GM19025 (cell line): ENCODE data around the gene TIAM1.

ENCODE experiments used
- ATAC-seq: cut with Tn5 transposase; IDR thresholded peaks from one replicate; pipeline ENCODE4 v1.9.1; 2021; ENCODE audit warnings: mild to moderate bottlenecking, low read depth, moderate library complexity; ENCODE audit not compliant: unreplicated experiment

The TIAM1 gene, protein sequence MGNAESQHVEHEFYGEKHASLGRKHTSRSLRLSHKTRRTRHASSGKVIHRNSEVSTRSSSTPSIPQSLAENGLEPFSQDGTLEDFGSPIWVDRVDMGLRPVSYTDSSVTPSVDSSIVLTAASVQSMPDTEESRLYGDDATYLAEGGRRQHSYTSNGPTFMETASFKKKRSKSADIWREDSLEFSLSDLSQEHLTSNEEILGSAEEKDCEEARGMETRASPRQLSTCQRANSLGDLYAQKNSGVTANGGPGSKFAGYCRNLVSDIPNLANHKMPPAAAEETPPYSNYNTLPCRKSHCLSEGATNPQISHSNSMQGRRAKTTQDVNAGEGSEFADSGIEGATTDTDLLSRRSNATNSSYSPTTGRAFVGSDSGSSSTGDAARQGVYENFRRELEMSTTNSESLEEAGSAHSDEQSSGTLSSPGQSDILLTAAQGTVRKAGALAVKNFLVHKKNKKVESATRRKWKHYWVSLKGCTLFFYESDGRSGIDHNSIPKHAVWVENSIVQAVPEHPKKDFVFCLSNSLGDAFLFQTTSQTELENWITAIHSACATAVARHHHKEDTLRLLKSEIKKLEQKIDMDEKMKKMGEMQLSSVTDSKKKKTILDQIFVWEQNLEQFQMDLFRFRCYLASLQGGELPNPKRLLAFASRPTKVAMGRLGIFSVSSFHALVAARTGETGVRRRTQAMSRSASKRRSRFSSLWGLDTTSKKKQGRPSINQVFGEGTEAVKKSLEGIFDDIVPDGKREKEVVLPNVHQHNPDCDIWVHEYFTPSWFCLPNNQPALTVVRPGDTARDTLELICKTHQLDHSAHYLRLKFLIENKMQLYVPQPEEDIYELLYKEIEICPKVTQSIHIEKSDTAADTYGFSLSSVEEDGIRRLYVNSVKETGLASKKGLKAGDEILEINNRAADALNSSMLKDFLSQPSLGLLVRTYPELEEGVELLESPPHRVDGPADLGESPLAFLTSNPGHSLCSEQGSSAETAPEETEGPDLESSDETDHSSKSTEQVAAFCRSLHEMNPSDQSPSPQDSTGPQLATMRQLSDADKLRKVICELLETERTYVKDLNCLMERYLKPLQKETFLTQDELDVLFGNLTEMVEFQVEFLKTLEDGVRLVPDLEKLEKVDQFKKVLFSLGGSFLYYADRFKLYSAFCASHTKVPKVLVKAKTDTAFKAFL (N-terminal part only)

DNA sequence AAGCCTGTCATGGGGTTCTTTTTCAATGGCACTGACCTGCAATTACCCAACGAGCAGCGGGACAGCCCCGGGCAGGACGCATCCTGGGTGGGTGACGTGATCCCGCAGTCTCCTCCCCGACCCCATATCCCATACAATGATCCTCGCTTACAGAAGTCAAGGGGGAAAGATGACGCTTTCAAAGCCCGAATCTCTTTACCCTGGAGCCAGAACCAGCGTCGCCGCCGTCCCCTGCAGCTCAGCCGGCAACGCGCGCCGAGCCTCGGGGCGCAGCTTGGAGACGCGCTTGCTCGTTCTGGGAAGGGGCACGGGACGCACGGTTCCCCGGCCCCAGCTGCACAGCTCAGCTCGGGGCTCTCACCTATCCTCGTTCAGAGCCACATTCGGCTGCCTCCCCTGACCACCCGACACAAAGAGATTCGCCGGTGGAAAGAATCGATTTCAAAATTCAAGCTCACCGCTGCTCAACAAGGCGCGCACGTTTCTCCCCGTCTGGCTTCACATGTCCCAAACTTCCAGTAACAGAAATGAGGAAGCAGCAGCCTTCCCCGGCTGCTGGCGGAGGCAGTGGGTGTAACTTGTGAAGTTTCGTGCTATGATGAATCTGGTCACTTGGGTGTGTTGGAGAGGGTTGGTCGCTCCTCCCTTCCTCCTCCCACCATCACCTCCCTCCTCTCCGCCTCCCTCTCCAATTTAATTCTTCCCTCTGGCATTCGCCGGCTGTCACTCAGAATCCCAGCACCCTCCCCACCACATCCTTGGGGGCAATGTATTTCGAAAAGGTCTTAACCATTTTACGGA, at the start of gene TIAM1:
TIAM1 (minus strand) TSS at position 582 of the 801 bp plus-strand sequence. CDS start 77,289 bp downstream, outside the sequence.
- ATAC-seq = no peak

DNA sequence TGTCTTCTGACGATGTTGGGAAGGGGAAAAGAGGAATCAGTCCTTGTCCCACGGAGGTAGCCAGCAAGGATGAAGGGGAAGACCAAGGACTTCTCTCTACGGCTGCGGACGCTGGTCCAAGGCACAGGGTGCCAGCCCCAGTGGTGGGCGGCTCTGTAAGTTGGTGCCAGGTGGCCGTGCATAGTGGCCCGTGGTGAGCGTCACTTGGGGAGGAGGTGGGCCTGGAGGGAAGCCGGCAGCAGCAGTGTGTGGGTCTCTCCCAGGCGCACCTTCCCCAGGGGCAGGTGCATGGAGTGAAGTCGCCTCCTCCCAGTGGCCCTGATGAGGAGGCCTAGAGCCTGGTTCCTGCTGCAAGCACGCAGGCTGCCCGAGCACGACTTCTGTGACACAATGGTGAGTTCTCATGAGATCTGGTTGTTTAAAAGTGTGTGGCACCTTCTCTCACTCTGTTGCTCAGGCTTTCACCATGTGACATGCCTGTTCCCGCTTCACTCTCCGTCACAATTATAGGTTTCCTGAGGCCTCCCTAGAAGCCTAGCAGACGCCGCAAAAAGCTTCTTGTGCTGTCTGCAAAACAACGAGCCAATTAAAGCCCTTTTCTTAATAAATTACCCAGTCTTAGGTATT, 43.6 kb upstream of the TIAM1 start:
- ATAC-seq = no peak

DNA sequence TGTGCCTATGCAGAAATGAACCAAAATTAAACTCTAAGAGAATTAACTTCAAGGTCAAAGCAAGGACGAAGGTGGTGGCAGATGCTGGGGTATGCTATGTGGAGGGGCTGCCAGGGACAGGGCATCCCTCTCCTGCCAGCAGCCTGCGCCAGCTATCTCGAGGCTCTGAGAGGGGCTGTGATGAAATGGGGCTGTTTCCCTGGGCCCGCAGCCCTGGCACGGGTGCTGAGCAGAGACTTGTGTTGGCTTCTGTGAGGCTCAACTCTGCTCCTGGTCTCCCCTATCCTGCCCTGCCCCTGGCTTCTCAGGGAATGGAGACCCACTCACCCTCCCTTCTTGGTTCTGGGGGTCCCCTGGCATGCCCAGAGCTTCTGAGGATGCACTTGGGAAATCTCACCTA, 41.9 kb upstream of the TIAM1 start:
- no peak for ATAC-seq

DNA sequence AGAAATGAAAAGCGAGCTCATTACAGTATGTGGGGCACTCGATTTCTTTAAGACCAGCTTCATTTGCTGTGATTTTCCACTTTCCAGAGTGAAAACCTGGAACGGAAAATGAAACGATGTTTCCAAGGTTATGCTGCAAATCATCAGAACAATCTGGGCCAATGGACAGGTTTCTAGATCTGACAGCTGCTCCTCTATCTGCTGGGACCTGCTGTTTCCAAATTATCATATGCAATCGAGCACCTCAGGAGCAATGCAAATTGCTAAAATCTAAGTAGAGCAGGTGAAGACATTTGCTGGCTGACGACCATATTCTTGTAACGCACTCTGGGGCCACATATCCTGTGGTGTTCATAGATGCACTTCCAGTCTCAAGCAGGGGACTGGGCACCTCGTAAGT, 39.7 kb upstream of the TIAM1 start:
- no peak for ATAC-seq

DNA sequence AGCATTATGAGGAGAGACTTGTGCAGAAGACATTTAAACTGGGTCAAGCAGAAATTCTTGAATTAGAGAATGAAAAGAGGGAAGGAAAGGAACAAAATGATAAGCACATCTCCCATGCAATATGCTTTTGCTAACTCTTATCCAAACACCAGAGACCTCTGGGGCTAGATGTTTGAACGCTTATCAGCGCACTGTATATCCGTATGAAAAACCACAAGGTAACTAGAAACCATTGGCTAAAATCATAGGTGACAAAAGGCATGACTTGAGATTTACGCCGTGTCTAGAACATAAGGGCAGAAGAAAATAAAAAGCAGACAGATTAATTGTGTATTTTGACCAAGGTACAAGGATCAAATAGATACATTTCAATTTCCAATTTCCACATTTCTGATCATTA, 38.0 kb upstream of the TIAM1 start:
- no peak for ATAC-seq

DNA sequence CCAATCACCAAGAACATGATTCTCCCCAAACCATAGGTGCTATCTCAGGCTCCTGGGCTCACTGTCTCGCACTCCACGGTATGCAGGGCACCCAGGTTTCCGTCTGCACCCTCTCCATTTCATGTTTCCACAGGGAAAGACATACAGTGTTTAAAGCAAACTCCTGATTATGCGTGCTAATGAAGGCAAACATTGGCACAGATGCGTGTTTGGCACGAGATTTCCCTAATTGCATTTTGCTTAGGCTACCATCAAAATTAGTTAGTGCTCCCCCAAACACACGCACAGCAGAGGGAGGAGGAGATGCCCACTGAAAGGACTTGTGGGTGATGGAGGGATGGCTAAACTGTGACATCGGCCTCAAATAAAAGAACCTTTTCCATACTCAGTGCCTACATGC, 32.2 kb upstream of the TIAM1 start:
- no peak for ATAC-seq

DNA sequence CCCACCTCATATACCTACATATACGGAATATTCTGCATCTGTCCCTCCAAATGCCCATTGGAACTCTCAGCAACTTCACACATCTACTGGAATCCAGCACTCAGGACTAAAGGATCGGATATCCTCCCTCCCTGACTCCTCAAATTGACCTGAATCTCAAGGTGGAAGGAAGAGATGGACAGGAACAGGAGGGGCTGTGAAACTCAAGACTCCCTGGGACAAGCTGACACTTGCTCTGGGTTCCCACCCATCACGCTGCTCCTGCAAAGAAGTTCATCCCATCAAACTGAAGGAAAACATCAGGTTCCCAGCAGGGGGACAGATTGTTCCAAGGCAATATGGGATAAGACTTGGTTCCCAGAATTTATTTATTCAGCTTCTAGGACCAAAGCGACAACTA, 30.3 kb upstream of the TIAM1 start:
- ATAC-seq = no peak

DNA sequence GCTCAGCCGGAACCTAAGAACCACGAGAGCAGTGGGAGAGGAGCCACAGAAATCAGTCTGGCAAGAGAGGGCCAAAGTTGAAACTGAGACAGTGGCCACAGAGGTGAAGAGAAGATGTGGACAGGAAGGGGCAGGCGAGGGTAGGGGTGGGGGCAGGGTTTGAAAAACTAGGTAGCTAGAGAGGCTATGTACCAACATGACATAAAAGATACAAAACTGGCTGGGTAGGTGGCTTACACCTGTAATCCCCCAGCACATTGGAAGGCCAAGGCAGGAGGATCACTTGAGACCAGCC, 28.4 kb upstream of the TIAM1 start:
- no peak for ATAC-seq

DNA sequence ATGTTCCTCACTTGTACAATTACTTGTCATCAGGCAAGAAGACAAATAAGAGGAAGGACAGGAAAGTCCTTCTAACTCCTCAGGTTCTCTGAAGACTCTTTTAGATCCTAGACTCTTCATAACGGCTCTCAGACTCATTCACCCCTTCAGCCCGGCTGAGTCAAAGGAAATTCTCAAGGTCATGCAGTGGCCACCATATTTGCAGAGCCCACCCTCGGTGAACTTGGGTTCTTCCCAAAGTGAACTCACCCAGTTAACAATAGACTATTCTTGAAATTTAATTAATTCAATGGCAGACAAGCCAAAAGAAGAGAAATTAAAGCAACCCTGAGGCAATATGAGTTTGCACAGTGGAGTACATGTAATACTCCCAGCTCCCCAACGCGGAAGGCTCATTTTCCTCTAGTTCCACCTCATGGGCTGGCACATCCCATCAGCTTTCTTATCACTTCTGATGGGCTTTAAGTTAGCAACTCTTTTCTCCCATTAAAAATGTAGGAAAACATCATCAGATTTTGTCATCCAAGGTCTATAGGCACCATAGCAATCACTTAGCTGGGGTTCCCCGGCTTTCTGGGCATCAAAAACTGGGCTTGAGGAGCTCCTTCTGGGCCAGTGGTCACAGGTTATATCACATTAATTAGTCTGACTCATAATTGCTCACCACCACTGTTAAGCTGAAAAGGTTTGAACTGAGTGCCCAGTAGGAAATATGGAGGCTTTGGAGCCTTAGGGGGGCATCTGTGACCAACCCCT, 27.8 kb upstream of the TIAM1 start:
- ATAC-seq = no peak

DNA sequence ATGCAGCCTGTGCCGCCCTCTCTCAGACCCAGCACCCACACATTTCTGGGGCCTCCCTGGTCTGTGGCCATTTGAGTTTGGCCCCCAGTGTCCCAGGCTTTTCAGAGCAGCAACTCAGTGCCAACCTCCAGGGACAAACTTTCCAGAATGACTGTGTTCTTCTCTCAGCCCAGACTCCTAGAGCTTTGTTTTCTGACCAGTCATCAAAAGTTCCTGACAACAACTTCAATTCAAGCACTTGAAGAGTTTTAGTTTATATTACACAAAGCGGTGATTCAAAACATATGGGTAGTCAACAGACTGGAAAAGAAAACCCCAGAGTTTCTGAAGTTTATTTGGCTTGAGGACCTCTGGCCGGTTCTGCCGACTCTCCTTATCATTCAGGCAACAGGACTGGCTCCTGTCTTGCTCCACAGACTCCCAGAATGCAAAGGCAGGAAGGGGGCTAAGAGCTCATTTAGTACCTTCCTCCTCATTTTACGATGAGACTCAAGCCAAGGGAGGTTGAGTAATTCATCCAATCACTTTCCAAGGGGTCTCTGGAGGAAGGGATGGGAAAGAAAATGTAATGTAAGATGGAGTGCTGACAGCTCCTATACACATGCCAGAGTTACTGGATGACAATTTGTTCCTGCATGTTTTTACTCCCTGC, 27.0 kb upstream of the TIAM1 start:
- no peak for ATAC-seq

DNA sequence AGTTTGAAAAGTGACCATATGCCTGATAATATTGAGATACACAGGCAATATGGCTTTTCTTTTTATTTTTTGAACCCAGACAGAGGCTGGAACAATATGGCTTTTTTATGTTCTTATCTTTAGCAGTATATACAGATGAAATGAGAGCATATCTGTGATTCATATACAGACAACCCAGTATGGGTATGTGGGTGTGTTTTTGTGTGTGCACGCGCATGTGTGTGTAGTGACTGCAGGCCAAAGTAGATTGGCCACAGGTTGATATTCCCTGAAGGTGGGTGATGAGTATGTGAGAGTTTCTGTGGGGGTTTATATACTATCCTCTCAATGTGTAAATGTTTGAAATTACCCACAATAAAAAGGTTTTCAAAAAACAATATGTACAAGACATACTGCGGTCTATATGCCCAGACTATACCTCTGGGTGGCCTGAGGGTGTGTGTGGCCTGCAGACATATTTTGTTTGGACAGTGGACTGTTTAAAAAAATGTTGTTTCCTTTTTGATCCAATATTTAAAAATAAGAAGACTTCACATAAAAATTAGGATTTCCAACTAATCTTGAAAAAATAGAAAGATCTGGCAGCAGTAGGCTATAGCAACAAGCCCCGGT, 26.3 kb upstream of the TIAM1 start:
- no peak for ATAC-seq

DNA sequence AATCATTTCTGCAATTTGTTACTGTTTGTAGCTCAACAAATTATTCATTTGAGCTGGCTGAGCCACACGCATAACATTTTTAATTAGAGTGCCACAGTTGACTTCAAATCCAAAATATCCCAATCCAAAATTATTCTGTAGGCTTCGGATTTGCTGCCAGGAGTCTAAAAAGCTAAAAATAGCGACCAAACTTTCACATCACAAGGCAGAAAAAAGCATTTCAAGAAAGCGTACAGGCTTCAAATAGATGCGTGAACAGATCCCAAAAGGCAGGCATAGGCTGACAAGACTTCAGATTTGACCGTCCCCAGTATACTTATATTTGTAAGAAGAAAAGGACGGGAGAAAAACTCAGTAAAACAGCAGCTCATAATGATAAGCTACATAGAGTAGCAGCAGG, 24.3 kb upstream of the TIAM1 start:
- no peak for ATAC-seq

DNA sequence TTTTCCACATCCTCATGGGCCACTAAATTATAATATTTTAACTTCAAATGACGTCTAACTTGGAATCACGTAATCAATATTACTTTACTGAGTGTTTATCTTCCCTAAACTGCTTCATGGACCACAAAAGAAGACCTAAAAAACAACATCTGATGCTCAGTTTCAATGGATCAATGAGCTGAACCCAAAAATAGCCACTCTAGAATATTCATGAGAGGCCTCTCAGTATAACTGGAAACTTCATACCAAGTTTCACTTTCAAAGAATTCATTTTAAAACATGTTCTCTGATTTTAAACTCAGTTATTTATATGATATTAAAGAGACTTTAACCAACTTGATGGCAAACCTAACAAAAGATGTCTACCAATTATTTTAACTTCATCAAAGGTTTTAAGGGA, 23.7 kb upstream of the TIAM1 start:
- no peak for ATAC-seq

DNA sequence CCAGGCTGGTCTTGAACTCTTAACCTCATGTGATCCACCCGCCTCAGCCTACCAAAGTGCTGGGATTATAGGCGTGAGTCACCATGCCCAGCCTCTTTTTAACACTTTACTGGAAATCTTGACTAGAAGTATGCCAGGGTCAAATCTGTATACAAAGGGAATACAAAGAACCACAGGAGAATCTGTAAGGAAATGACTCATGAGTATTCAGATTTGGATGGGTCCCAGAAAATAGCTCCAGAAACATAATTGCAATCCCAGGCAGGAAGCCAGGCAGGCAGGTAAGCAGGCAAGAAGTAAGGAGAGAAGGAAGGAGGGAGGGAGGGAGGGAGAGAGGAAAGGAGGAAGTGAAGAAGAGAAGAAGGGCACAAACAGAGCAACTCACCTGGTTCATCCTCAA, 22.8 kb upstream of the TIAM1 start:
- ATAC-seq = no peak

DNA sequence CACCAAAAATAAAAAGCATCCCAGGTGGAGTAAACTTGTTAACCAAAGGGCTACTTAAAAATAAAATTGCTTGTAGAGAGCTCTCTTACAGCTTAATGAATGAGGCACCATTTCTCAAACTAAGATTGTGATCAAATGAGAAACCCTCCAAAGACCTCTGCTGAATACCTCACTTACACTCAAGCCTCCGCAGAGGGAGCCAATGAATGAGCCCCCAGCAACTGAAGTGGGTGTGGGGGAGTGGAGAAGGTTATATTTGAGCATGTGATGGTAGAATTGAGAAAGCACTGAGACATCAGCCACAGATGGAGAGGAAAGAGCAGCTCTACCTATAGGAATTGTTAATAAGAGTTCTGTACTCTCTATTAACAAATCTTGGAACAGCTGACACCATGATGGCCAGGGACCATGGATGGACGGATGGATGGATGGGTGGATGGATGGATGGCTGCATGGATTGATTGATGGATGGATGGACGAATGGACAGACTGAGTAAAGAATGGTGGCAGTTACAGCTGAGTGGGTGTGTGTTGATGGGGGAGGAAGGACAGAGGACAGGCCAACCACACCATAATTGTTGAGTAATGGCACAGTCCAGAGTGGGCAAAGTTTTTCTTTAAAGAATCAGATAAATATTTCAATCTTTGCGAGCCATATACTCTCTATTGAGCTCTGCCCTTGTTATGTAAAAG, 20.3 kb upstream of the TIAM1 start:
- ATAC-seq = no peak

DNA sequence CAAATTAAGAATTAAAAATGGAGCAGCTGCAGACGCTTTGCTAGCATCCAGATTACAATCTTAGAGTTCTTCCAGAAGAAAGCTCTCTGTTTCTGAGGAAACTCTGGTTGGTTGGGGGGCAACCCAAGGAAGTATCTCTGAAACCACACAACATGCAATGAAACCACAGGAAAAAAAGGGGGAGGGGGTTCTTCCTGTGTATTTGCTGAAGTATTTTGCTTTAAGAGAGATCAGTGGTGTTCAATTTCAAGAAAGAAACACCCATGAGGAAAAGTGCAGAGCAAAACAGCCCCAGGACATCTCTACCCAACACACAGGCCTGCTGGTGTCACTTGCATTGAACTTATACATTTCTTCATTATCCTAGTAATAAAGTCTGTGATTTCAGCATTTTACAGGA, 19.7 kb upstream of the TIAM1 start:
- ATAC-seq = no peak

DNA sequence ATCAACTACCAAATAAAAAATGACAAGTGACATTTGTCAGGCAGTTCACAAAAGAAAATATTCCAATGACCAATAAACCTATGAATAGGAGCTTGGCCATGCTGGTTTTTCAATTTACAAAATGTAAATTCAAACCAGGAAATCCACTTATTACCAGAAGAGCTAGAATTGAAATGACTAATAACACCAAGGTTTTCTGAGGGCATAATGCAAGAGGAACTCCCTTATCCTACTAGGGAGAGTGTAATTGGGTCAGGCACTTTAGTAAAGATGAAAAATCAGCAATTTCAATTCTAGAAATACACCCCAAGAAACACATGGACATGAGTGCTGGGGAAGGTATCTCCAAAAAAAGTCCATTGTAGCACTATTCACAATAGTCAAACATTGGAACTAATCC, 16.7 kb upstream of the TIAM1 start:
- no peak for ATAC-seq

DNA sequence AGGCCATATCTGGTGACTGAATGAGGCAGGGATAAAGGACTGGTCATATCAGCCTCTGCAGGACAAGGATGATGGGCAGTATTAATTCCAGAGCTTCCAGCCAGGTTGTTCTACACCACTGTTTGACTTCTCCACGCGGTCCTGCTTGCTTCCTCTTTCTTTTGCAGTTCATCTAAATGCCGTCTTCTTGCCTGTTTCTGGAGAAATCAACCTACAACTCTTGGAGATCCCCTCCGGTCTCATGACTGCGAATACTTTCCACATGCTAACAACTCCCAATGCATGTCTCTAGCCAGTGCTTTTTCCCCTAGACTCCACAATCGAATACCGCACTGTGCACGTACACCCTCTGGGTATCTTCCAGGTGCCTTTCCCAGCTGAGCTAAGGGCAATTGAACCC, 14.1 kb upstream of the TIAM1 start:
- no peak for ATAC-seq
